ENCODE data around the gene UBE2O.

Gene UBE2O

DNA sequence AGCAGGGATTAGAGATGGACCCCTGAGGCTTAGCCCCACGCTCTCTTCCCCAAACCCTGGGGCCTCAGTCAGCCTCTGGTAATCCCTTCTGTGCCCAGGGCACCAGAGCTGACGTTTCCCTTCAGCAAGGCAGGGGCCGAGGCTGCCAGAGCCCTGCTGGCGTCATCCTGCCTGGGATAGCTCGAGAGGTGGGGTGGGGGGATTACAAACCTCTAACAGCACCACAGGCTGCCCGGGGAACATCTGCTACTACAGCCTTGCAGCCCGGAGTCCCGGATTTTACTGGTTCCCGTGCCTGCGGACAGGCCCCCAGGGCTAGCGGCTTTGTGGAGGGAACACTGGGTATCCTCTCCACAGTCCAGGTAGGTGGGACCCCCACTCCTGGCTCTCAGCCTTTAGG, 14.4 kb upstream of the UBE2O start, which contains the start of gene AANAT:
TSS of gene AANAT (plus strand) at position 238 of the 400 bp plus-strand sequence. CDS start 1,144 bp downstream, outside the sequence.
- DNase-seq (ENCODE audit: low read depth) = peak; percentile 41
- H3K4me3 ChIP-seq (ENCODE audit: low read length) = no peak within 1 kb of the TSS
- no peak for TF ChIP-seq CTCF (conservative IDR thresholded peaks at IDR 0.05; ENCODE audit: low read depth, low read length)

- no peak for TF ChIP-seq CTCF (conservative IDR thresholded peaks at IDR 0.05; ENCODE audit: low read depth, low read length)
- DNase-seq (ENCODE audit: low read depth) = no peak
- no peak overlapping the region for H3K4me3 ChIP-seq (ENCODE audit: low read length)
Measured at GRCh38 chr17:76466775-76467130, 13.8 kb upstream of the UBE2O start.

DNA sequence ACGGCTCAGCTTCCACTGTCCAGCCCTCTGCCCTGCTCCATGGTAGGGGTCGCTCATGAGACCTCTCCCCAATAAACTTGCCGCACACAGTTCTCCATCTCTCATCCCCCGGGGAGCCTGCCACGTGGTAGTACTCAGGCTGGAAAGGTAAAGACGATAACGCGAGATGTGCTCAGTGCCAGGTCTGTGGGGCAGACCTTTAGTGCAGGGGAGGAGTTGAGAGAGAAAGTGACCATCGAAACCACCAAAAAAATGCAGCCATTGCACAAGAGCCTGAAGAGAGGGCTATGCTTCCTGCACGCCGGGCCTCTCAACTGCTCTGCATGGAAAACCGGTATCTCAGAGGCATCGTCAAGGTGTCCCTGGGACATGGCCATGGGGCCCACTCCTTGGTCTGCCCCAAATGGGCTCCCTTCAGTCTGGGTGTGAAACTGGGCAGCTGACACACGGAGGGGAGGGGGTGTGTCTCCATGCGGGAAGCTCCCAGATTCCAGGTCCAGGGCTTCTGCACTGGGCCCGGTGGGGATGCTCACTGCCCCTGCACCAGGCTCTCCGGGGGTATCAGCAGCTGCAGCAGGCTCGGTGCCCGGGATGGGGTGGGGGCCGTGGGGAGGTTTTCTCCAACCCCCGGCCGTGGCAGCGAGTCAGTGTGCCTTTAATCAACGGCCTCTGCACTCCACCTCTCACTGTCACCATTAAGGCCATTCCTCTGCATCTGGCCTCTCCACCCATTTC, 9.8 kb upstream of the UBE2O start:
- no peak overlapping the region for H3K4me3 ChIP-seq (ENCODE audit: low read length)
- TF ChIP-seq CTCF (conservative IDR thresholded peaks at IDR 0.05; ENCODE audit: low read depth, low read length) = no peak
- DNase-seq (ENCODE audit: low read depth) = no peak

DNA sequence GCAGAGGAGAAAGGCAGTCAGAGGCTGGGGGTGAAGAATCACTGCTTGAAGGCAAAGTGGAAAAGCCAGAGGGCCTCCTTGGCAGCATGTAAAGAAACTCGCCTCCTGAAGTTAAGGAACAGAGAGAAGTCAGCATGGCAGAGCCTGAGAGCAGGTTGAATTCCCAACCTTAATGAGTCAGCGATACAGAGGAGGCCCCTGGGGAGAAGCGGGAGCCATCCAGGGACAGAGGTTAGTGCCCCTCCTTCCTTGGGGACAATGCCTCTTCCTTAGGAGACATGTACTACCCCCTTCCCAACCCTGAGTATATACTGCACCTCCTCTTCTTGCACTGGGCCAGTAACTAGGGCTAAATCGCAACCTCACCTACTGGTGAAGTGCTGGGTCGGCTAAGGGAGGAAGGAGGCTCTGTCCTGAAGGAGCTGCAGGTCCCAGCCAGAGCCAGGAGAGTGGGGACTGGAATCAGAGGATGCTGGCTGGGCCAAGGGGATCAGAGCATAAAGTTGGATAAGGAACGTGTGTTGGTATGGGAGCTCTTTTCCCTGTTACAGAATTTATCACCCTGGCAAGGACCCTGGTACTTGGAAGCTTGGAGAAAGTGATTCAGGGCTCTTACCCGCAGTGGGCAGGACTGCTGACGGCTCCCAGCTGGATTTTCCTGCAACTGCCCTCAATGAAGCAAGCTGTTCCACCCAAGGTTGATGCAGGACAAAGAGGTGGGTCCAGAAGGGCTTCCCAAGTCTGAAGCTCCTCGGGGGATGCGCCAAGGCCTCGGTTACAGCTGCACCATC, 9.0 kb upstream of the UBE2O start:
- DNase-seq (ENCODE audit: low read depth) = no peak
- TF ChIP-seq CTCF (conservative IDR thresholded peaks at IDR 0.05; ENCODE audit: low read depth, low read length) = no peak
- H3K4me3 ChIP-seq (ENCODE audit: low read length) = no peak overlapping the region

DNA sequence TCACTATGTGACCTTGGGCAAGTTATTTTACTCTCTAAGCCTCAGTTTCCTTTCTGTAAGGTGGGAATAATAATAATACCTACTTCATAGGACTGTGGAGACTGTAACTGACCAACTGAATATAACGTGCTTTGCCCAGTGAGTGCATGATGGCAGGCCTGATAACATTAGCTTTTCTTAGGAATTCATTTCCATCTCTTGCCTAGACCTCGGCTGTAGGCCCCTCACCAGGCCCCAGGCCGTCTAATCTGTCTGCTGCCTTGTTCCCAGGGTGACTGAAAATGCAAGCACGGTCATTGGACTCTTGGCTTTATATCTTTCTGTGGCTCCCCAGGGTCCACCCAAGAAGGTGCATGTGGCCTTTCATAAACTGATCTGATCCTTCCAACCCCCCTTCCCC, 6.7 kb upstream of the UBE2O start:
- no peak for TF ChIP-seq CTCF (conservative IDR thresholded peaks at IDR 0.05; ENCODE audit: low read depth, low read length)
- no peak overlapping the region for H3K4me3 ChIP-seq (ENCODE audit: low read length)
- DNase-seq (ENCODE audit: low read depth) = no peak

DNA sequence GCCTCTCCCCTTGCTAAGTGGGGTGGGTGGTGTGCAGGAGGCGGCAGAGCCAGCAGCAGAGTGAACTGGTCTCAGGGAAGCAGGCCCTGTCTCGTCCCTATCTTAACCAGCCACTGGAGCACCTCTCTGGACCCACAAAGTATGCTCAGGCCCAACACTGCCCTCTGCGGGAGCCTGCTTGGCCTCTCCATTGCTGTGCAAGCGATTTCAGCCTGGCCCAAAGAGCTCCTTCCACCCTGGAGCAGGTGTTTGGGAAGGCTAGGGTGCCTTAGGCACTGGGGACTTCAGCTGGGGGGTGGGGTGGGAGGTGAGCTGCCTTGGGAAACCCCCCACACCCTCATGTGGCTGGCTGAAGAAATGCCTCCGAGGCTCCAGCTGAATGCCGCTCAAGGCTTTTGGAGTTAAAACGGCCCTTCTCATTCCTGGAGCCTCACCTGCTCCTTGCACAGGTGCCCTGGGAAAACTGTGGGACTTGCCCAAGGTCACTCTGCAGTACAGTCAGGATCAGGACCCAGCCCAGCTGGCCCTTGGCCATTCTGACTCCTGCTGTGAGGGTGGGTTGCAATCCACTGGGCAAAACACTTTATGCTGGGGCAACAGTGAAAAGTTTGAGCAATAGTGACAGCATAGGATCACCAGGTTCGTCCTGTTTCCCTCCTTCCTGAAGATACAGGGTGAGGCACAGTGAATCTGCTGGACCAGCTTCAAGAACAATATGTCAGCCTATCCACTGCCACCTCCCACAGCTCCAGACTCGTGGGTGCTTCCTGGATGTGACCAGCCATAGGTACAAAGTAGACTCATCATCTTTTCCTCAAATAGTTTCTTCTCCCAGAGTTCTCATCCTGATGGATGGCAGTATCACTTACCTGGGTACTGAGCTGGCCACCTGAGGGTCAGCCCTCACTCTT, 5.9 kb upstream of the UBE2O start:
- peak; percentile 73 for TF ChIP-seq CTCF (conservative IDR thresholded peaks at IDR 0.05; ENCODE audit: low read depth, low read length)
- DNase-seq (ENCODE audit: low read depth) = no peak
- H3K4me3 ChIP-seq (ENCODE audit: low read length) = no peak overlapping the region
